ENCODE measurements around the gene NPEPPS. TPM values are rescaled to one million over a fixed set of nuclear protein-coding genes. Genes with fewer than 3 reads are reported as not detected.
"Not testable (repeated sequence)": the region's sequence is repeated elsewhere in the genome, so short reads cannot be mapped to it uniquely, and the experiment has no call there.

NPEPPS gene
- total RNA-seq, 1 experiment from 2014 or later = 207 TPM

GRCh38 chr17:47502122-47502731 is 28.7 kb upstream of the NPEPPS start:
- BruUV-seq (replicated peaks); H2AFZ ChIP-seq (ENCODE audit: low read depth, low read length, poor library complexity, severe bottlenecking); H3K27me3 ChIP-seq (ENCODE audit: insufficient read depth, low read length); H3K9me3 ChIP-seq (ENCODE audit: control insufficient read depth in 1 of 2, insufficient read depth in 1 of 2, low read depth in 1 of 2, low read length in 2 of 2); H4K20me1 ChIP-seq (ENCODE audit: insufficient read depth); H3K9me2 ChIP-seq (ENCODE audit: insufficient read depth); H3K79me2 ChIP-seq (ENCODE audit: insufficient read depth, low read length); POLR2A ChIA-PET; H3K36me3 ChIP-seq (ENCODE audit: control insufficient read depth in 1 of 2, insufficient read depth in 2 of 2, low read length in 2 of 2); RAD21 ChIA-PET (ENCODE audit: low non-redundant PET in 1 of 2, low total read pairs in 2 of 2, uncharacterized antibody in 2 of 2, unreplicated experiment in 2 of 2); intact Hi-C loops (cut with micrococcal nuclease): not testable (repeated sequence)
- peak overlapping the region; percentile 62 for H3K9ac ChIP-seq (ENCODE audit: low read length)
- TF ChIP-seq SP1 (IDR thresholded peaks at IDR 0.05; ENCODE audit: low read depth) = peak; percentile 59
- peak; percentile 60; the same call in 1 of the 2 replicates for TF ChIP-seq MAX (IDR thresholded peaks at IDR 0.05)
- TF ChIP-seq POLR2AphosphoS5 (IDR thresholded peaks at IDR 0.05; ENCODE audit: low read depth, low read length) = peak; percentile 25; the same call in 1 of the 2 replicates
- TF ChIP-seq RAD21 (IDR thresholded peaks at IDR 0.05; ENCODE audit: low read depth) = 0 out of 2 replicates have a peak, but pooled peaks have one; percentile 3
- TF ChIP-seq FOSL1 (IDR thresholded peaks at IDR 0.05; ENCODE audit: low read depth) = peak; percentile 49; the same call in 1 of the 2 replicates
- peak overlapping the region; percentile 81 for H3K4me2 ChIP-seq (ENCODE audit: low read length)
- peak overlapping the region; percentile 79 for H3K27ac ChIP-seq (ENCODE audit: low read depth, low read length)
- DNase-seq (ENCODE audit: low read depth, low spot score) (peak; percentile 22), ATAC-seq (peak; percentile 90)
- CTCF ChIA-PET = interaction anchor here (2.6 kb wide), 1 partner anchor 113 kb away, joined by 26 read pairs; no protein-coding TSS in a partner anchor
- peaks cover 23 to 48% of the 10 kb centered on the region in 2 experiments for H3K4me1 ChIP-seq (ENCODE audit: control insufficient read depth in 1 of 2, insufficient read depth in 2 of 2, low read length in 2 of 2)
- H3K4me3 ChIP-seq (replicated peaks in 1 of 2; ENCODE audit: low read depth in 1 of 2, low read length in 2 of 2) = peak overlapping the region in 1 of 2 experiments; percentile 38; a peak in 3 of 4 replicates

- H3K4me1 ChIP-seq (ENCODE audit: control insufficient read depth in 1 of 2, insufficient read depth in 2 of 2, low read length in 2 of 2) = peaks cover 23 to 48% of the 10 kb centered on the region in 2 experiments
- H3K27ac ChIP-seq (ENCODE audit: low read depth, low read length) = peak overlapping the region; percentile 79
- RAD21 ChIA-PET (ENCODE audit: low non-redundant PET in 1 of 2, low total read pairs in 2 of 2, uncharacterized antibody in 2 of 2, unreplicated experiment in 2 of 2); H3K9me2 ChIP-seq (ENCODE audit: insufficient read depth); intact Hi-C loops (cut with micrococcal nuclease); H3K36me3 ChIP-seq (ENCODE audit: control insufficient read depth in 1 of 2, insufficient read depth in 2 of 2, low read length in 2 of 2); H3K27me3 ChIP-seq (ENCODE audit: insufficient read depth, low read length); H3K79me2 ChIP-seq (ENCODE audit: insufficient read depth, low read length); H2AFZ ChIP-seq (ENCODE audit: low read depth, low read length, poor library complexity, severe bottlenecking); H3K9me3 ChIP-seq (ENCODE audit: control insufficient read depth in 1 of 2, insufficient read depth in 1 of 2, low read depth in 1 of 2, low read length in 2 of 2); CTCF ChIA-PET; H4K20me1 ChIP-seq (ENCODE audit: insufficient read depth); POLR2A ChIA-PET: not testable (repeated sequence)
- BruUV-seq (replicated peaks) = TSS peak; percentile 93
- ATAC-seq (peak; percentile 68), DNase-seq (ENCODE audit: low read depth, low spot score) (peak; percentile 53)
- peak overlapping the region; percentile 59 for H3K9ac ChIP-seq (ENCODE audit: low read length)
- H3K4me2 ChIP-seq (ENCODE audit: low read length) = peak overlapping the region; percentile 81
- peak overlapping the region in 1 of 2 experiments; percentile 37; a peak in 2 of 4 replicates for H3K4me3 ChIP-seq (replicated peaks in 1 of 2; ENCODE audit: low read depth in 1 of 2, low read length in 2 of 2)
Observed at GRCh38 chr17:47502776-47503455, 28.0 kb upstream of the NPEPPS start.

Data from HCT116 (cell line).